ENCODE data around the gene NUPR1.

GRCh38 chr16:28497861-28498599, 40.7 kb downstream of the NUPR1 start:
- TF ChIP-seq ZNF274 (IDR thresholded peaks at IDR 0.05; ENCODE audit: low read depth, low read length): no peak
- no peak for TF ChIP-seq YY1 (IDR thresholded peaks at IDR 0.05; ENCODE audit: insufficient read depth, insufficient read length)

All from NT2/D1 (cell line).